Neural cell (in vitro differentiated cells): ENCODE results near the gene NSG1. TPM values are rescaled to one million over a fixed set of nuclear protein-coding genes. Genes with fewer than 3 reads are reported as not detected.
"Not testable (repeated sequence)": the region's sequence is repeated elsewhere in the genome, so short reads cannot be mapped to it uniquely, and the experiment has no call there.

Source experiments
- H2AFZ ChIP-seq: fragments of 200-600, 300-800 bp; sonication (generic), shearing (Covaris generic); 2 replicates; pipeline ENCODE4 v1.6.0; 2014; ENCODE audit warnings: low read depth, mild to moderate bottlenecking, antibody characterized with exemption, low read length, moderate library complexity
- H3F3A ChIP-seq: fragments of 200-600 bp; shearing (Covaris generic); 2 replicates; pipeline ENCODE4 v1.6.1; 2016; ENCODE audit warnings: mild to moderate bottlenecking, moderate library complexity, mixed read lengths, antibody characterized with exemption, low read length; ENCODE audit not compliant: insufficient read depth, poor library complexity, severe bottlenecking
- H3K27ac ChIP-seq: fragments of 200-600, 300-800 bp; sonication (generic), shearing (Covaris generic); 2 replicates; pipeline ENCODE4 v1.5.1; 2014; ENCODE audit warnings: mild to moderate bottlenecking, low read length, moderate library complexity
- H3K27me3 ChIP-seq: fragments of 300-800, 200-600 bp; sonication (generic), shearing (Covaris generic); 2 replicates; pipeline ENCODE4 v1.6.0; 2014; ENCODE audit warnings: mild to moderate bottlenecking, low read depth, low read length, moderate library complexity; ENCODE audit not compliant: insufficient read depth
- H3K36me3 ChIP-seq: fragments of 300-800, 200-600 bp; sonication (generic), shearing (Covaris generic); 2 replicates; pipeline ENCODE4 v1.5.1; 2014; ENCODE audit warnings: mild to moderate bottlenecking, antibody characterized with exemption, low read length, moderate library complexity; ENCODE audit not compliant: insufficient read depth
- H3K4me2 ChIP-seq: fragments of 300-800, 200-600 bp; sonication (generic), shearing (Covaris generic); 2 replicates; pipeline ENCODE4 v1.6.0; 2014; ENCODE audit warnings: mild to moderate bottlenecking, low read length
- H3K4me3 ChIP-seq: fragments of 300-800, 200-600 bp; sonication (generic), shearing (Covaris generic); 2 replicates; pipeline ENCODE4 v1.5.1; 2014; ENCODE audit warnings: mild to moderate bottlenecking, low read length, moderate library complexity
- H3K79me2 ChIP-seq: fragments of 200-600 bp; shearing (Covaris generic); replicated peaks from 2 replicates; pipeline ENCODE4 v1.6.0; 2014; ENCODE audit warnings: mild to moderate bottlenecking, low read length, moderate library complexity; ENCODE audit not compliant: insufficient read depth
- H3K9ac ChIP-seq: fragments of 300-800, 200-600 bp; sonication (generic), shearing (Covaris generic); 2 replicates; pipeline ENCODE4 v1.6.1; 2016; ENCODE audit warnings: mild to moderate bottlenecking, low read length, mixed read lengths
- H3K9me2 ChIP-seq: fragments of 200-600 bp; shearing (Covaris generic); 2 replicates; pipeline ENCODE4 v1.6.1; 2016; ENCODE audit warnings: mild to moderate bottlenecking, low read length, mixed read lengths; ENCODE audit not compliant: insufficient read depth
- H3K9me3 ChIP-seq: fragments of 200-600, 300-800 bp; sonication (generic), shearing (Covaris generic); 2 replicates; pipeline ENCODE4 v1.6.1; 2016; ENCODE audit warnings: mild to moderate bottlenecking, mixed run types, low read length, moderate library complexity, mixed read lengths
- H4K20me1 ChIP-seq: fragments of 200-600 bp; shearing (Covaris generic); 2 replicates; pipeline ENCODE4 v1.6.1; 2016; ENCODE audit warnings: mild to moderate bottlenecking, mixed run types; ENCODE audit not compliant: insufficient read depth
- MXI1 ChIP-seq: fragments of 450-650 bp; conservative IDR thresholded peaks from 2 replicates; pipeline ENCODE4 v1.6.1; 2014; ENCODE audit warnings: antibody characterized with exemption, mild to moderate bottlenecking; ENCODE audit not compliant: poor library complexity, severe bottlenecking
- POLR2AphosphoS5 ChIP-seq: IDR thresholded peaks from 2 replicates; pipeline ENCODE4 v1.6.1; 2012
- RAD21 ChIP-seq: fragments of 450-650 bp; conservative IDR thresholded peaks from 2 replicates; pipeline ENCODE4 v1.6.1; 2014; ENCODE audit warnings: antibody characterized with exemption, mild to moderate bottlenecking, moderate library complexity
- TAF1 ChIP-seq: IDR thresholded peaks from 2 replicates; pipeline ENCODE4 v1.6.1; 2012; ENCODE audit warnings: low read depth
- polyA plus RNA-seq: library from polyadenylated mRNA; depleted of rRNA; stranded (reverse); fragments of >200 nt; gene quantifications from 2 replicates; pipeline ENCODE4 v1.2.3, GENCODE V29; 2014
- TF ChIP-seq, protein P1 (sequence below): IDR thresholded peaks from 2 replicates; pipeline ENCODE4 v1.6.1; 2012; ENCODE audit warnings: borderline replicate concordance
- TF ChIP-seq, protein P2 (sequence below): fragments of 450-650 bp; IDR thresholded peaks from 2 replicates; pipeline ENCODE4 v1.5.1; 2014; ENCODE audit warnings: antibody characterized with exemption, mild to moderate bottlenecking, moderate library complexity; ENCODE audit not compliant: poor library complexity, severe bottlenecking

Gene NSG1
- polyA plus RNA-seq, 1 donor from 2014 or later = 921 TPM

DNA sequence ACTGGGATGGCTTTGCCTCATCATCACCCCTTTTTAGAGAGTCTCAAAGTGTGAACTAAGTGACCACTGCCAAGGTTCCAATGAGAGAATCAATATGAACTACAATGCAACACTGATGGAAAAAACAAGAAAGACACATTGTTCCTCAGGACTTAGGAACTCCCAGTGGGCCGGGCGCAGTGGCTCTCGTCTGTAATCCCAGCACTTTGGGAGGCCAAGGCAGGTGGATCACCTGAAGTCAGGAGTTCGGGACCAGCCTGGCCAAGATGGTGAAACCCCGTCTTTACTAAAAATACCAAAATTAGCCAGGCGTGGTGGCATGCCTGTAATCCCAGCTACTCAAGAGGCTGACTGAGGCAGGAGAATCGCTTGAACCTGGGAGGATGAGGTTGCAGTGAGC, 35.2 kb downstream of the NSG1 start:
- not testable (repeated sequence) for H3K9ac ChIP-seq, H3F3A ChIP-seq, H3K27ac ChIP-seq, H3K27me3 ChIP-seq, H2AFZ ChIP-seq, H3K9me3 ChIP-seq, H3K4me3 ChIP-seq, H4K20me1 ChIP-seq, H3K79me2 ChIP-seq, H3K4me2 ChIP-seq, H3K9me2 ChIP-seq
- TF ChIP-seq POLR2AphosphoS5 = peak; percentile 9
- H3K36me3 ChIP-seq = peaks cover 15% of the 10 kb centered on the region

DNA sequence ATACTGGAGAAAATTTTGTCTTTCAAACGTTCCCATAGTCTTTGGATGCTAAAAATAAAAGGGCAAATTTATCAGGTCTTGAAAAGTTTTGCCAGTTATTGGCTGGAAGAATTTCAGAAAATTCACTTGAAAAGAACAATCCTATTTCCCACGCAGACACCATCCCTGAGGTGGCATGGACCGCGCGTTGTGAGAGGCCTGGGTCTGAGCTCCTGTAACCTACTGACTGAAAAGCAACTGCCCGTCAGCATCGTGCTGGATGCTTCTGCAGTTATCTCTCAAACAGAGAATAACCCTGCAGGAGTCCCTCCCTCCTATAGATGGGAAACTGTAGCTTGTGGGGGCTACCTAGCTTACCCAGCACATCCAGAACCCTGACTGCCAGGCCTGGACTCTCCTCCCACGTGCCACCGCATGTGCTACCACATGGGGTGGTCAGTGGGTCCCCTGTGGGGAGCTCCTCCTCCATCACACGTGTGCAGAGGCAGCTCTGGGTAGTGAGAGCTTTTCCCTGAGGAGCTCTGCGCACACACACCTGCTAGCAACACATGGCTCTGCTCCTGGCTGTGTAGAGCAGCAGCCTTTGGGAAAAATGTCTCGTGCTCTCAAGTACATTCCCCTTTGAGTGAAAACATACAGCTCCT, 36.1 kb downstream of the NSG1 start:
- Histone ChIP-seq H3F3A (no peaks in the 10 kb centered on the region), H2AFZ (no peak overlapping the region), H3K79me2 (no peaks in the 10 kb centered on the region), H3K4me3 (no peak overlapping the region), H4K20me1 (no peaks in the 10 kb centered on the region), H3K9ac (no peak overlapping the region), H3K4me2 (no peak overlapping the region), H3K9me3 (no peaks in the 10 kb centered on the region), H3K36me3 (peaks cover 15% of the 10 kb centered on the region), H3K27ac (no peak overlapping the region), H3K27me3 (no peaks in the 10 kb centered on the region), H3K9me2 (no peaks in the 10 kb centered on the region)
- TF ChIP-seq, protein P1, sequence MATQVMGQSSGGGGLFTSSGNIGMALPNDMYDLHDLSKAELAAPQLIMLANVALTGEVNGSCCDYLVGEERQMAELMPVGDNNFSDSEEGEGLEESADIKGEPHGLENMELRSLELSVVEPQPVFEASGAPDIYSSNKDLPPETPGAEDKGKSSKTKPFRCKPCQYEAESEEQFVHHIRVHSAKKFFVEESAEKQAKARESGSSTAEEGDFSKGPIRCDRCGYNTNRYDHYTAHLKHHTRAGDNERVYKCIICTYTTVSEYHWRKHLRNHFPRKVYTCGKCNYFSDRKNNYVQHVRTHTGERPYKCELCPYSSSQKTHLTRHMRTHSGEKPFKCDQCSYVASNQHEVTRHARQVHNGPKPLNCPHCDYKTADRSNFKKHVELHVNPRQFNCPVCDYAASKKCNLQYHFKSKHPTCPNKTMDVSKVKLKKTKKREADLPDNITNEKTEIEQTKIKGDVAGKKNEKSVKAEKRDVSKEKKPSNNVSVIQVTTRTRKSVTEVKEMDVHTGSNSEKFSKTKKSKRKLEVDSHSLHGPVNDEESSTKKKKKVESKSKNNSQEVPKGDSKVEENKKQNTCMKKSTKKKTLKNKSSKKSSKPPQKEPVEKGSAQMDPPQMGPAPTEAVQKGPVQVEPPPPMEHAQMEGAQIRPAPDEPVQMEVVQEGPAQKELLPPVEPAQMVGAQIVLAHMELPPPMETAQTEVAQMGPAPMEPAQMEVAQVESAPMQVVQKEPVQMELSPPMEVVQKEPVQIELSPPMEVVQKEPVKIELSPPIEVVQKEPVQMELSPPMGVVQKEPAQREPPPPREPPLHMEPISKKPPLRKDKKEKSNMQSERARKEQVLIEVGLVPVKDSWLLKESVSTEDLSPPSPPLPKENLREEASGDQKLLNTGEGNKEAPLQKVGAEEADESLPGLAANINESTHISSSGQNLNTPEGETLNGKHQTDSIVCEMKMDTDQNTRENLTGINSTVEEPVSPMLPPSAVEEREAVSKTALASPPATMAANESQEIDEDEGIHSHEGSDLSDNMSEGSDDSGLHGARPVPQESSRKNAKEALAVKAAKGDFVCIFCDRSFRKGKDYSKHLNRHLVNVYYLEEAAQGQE = no peak
- no peak for TF ChIP-seq POLR2AphosphoS5
- no peak for TF ChIP-seq TAF1
- no peak for TF ChIP-seq MXI1
- TF ChIP-seq, protein P2, sequence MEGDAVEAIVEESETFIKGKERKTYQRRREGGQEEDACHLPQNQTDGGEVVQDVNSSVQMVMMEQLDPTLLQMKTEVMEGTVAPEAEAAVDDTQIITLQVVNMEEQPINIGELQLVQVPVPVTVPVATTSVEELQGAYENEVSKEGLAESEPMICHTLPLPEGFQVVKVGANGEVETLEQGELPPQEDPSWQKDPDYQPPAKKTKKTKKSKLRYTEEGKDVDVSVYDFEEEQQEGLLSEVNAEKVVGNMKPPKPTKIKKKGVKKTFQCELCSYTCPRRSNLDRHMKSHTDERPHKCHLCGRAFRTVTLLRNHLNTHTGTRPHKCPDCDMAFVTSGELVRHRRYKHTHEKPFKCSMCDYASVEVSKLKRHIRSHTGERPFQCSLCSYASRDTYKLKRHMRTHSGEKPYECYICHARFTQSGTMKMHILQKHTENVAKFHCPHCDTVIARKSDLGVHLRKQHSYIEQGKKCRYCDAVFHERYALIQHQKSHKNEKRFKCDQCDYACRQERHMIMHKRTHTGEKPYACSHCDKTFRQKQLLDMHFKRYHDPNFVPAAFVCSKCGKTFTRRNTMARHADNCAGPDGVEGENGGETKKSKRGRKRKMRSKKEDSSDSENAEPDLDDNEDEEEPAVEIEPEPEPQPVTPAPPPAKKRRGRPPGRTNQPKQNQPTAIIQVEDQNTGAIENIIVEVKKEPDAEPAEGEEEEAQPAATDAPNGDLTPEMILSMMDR = no peak
- TF ChIP-seq RAD21 = no peak

DNA sequence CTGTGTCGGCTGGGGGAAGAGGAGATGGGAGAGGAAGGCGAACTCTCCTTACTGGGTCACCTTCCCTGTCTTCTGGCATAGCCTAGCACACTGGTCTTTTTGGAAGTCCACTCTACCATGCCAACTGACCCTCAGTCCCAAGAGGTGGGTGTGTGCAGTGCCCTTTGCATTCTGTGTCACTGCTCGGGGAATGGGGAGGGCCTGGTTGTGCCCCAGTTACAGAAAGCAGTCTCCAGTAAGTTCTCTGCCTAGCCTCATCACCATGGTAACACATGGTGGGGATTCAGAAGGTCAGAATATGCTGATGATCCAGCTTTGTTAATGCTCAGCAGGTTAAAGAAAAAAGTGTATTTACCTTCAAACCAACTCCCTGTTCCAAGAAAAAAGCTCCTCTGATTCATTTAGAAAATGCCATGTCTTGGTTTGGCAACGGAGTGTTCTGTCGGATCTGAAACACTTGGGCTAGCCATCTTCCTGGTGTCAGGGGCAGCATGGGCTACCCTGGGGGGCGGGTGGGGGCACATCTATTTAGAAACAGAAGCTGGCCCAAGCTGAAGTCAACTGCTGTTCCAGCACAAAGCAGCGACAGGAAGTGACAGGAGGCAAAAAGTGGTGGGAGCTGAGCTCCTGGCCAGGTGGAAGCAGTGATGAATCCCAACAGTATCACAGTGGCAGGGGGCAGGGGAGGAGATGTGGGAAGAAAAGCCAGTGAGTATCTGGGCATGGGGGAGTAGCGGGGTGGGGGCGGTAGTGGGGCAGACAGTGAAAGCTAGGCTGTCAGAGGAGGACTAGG, 37.0 kb downstream of the NSG1 start:
- peaks cover 10% of the 10 kb centered on the region for H3K36me3 ChIP-seq
- H3K9me2 ChIP-seq = no peaks in the 10 kb centered on the region
- H3K27me3 ChIP-seq = no peaks in the 10 kb centered on the region
- H2AFZ ChIP-seq = no peak overlapping the region
- no peak for TF ChIP-seq TAF1
- no peak for TF ChIP-seq RAD21
- TF ChIP-seq, protein P2 = no peak
- TF ChIP-seq, protein P1 = no peak
- no peak overlapping the region for H3K4me3 ChIP-seq
- no peaks in the 10 kb centered on the region for H3K79me2 ChIP-seq
- H3K27ac ChIP-seq = no peak overlapping the region
- no peak overlapping the region for H3K4me2 ChIP-seq
- H4K20me1 ChIP-seq = no peaks in the 10 kb centered on the region
- H3K9ac ChIP-seq = no peak overlapping the region
- H3F3A ChIP-seq = no peaks in the 10 kb centered on the region
- H3K9me3 ChIP-seq = no peaks in the 10 kb centered on the region
